OCI-M2 (cell line): ENCODE results near the gene IGLL5.

Source experiments
- DNase-seq: peaks from one replicate; lab custom pipeline; 2025; ENCODE audit not compliant: unreplicated experiment; lab: John Stamatoyannopoulos, UW

Gene IGLL5

GRCh38 chr22:22926370-22927195 lies 39.0 kb downstream of the IGLL5 start:
- no peak for DNase-seq

GRCh38 chr22:22927196-22927887 lies 39.7 kb downstream of the IGLL5 start:
- no peak for DNase-seq

GRCh38 chr22:22927888-22928665 lies 40.5 kb downstream of the IGLL5 start:
- DNase-seq = no peak

- no peak for DNase-seq
Measured at GRCh38 chr22:22928666-22929380, 41.2 kb downstream of the IGLL5 start.

- no peak for DNase-seq
Measured at GRCh38 chr22:22929381-22930221, 42.0 kb downstream of the IGLL5 start.

- DNase-seq = no peak
Measured at GRCh38 chr22:22930222-22930497, 42.5 kb downstream of the IGLL5 start.

GRCh38 chr22:22930571-22931556 lies 43.2 kb downstream of the IGLL5 start:
- DNase-seq = no peak

GRCh38 chr22:22931557-22932270 lies 44.1 kb downstream of the IGLL5 start:
- DNase-seq = no peak

GRCh38 chr22:22932512-22932941 lies 44.9 kb downstream of the IGLL5 start:
- no peak for DNase-seq

- DNase-seq = no peak
Measured at GRCh38 chr22:22933100-22933806, 45.6 kb downstream of the IGLL5 start.

GRCh38 chr22:22933807-22934542 lies 46.4 kb downstream of the IGLL5 start:
- no peak for DNase-seq

GRCh38 chr22:22934543-22935055 lies 47.0 kb downstream of the IGLL5 start:
- no peak for DNase-seq

- DNase-seq = no peak
Measured at GRCh38 chr22:22935056-22935545, 47.5 kb downstream of the IGLL5 start.

GRCh38 chr22:22935546-22936157 lies 48.0 kb downstream of the IGLL5 start:
- no peak for DNase-seq

- DNase-seq = no peak
Measured at GRCh38 chr22:22936180-22936914, 48.7 kb downstream of the IGLL5 start.
